Fibroblast of lung (primary cell): ENCODE results near the gene MCF2L. TPM values are rescaled to one million over a fixed set of nuclear protein-coding genes. Genes with fewer than 3 reads are reported as not detected.

Experiments used
- DNase-seq, 2 donors: peaks; one replicate each; pipeline versions ENCODE4 v3.0.0 to v3.0.0-alpha.2; 2010; ENCODE audit warnings: low read depth in 2 of 2
- H2AFZ ChIP-seq: 2 replicates; pipeline ENCODE4 v1.5.1; 2012; ENCODE audit warnings: low read length, control low read depth, inconsistent platforms
- H3K27ac ChIP-seq: 2 replicates; pipeline ENCODE4 v1.5.1; 2011; ENCODE audit warnings: low read length, control low read depth; ENCODE audit not compliant: insufficient read depth
- H3K27me3 ChIP-seq: 2 replicates; pipeline ENCODE4 v1.5.1; 2011; ENCODE audit warnings: mild to moderate bottlenecking, low read length; ENCODE audit not compliant: control insufficient read depth, insufficient read depth
- H3K36me3 ChIP-seq: 2 replicates; pipeline ENCODE4 v1.5.1; 2011; ENCODE audit warnings: low read length; ENCODE audit not compliant: control insufficient read depth, insufficient read depth
- H3K4me1 ChIP-seq: 2 replicates; pipeline ENCODE4 v1.5.1; 2011; ENCODE audit warnings: low read length; ENCODE audit not compliant: control insufficient read depth, insufficient read depth; ENCODE audit errors: extremely low read depth
- H3K4me2 ChIP-seq: 2 replicates; pipeline ENCODE4 v1.5.1; 2011; ENCODE audit warnings: low read length, control low read depth; ENCODE audit not compliant: insufficient read depth; ENCODE audit errors: extremely low read depth
- H3K4me3 ChIP-seq, 4 experiments: fragments of 200-600 bp in 1 of 4; sonication (generic) in 1 of 4; replicated peaks in 1 of 4; 2 replicates each; pipeline ENCODE4 v1.5.1; 2011 to 2016; ENCODE audit warnings: low read length in 4 of 4, low read depth in 3 of 4, mild to moderate bottlenecking in 3 of 4, control low read depth in 2 of 4, inconsistent platforms in 1 of 4, mixed read lengths in 1 of 4; ENCODE audit not compliant: insufficient read depth in 1 of 4; ENCODE audit errors: control extremely low read depth in 1 of 4
- H3K79me2 ChIP-seq: 2 replicates; pipeline ENCODE4 v1.5.1; 2012; ENCODE audit warnings: mild to moderate bottlenecking, low read length, inconsistent platforms; ENCODE audit not compliant: control insufficient read depth, insufficient read depth
- H3K9ac ChIP-seq: 2 replicates; pipeline ENCODE4 v1.5.1; 2011; ENCODE audit warnings: mild to moderate bottlenecking, low read length, control low read depth; ENCODE audit not compliant: insufficient read depth
- H3K9me3 ChIP-seq: 2 replicates; pipeline ENCODE4 v1.5.1; 2012; ENCODE audit warnings: low read depth, low read length; ENCODE audit not compliant: control insufficient read depth, insufficient read depth
- H4K20me1 ChIP-seq: 2 replicates; pipeline ENCODE4 v1.5.1; 2011; ENCODE audit warnings: low read length; ENCODE audit not compliant: control insufficient read depth, insufficient read depth; ENCODE audit errors: extremely low read depth
- CTCF ChIP-seq, 2 donors: IDR thresholded peaks in 1 of 2; conservative IDR thresholded peaks in 1 of 2; 1 replicate in 1 of 2; 2 replicates in 1 of 2; pipeline ENCODE4 v1.5.1; 2011 to 2012; ENCODE audit warnings: low read length in 2 of 2, control low read depth in 1 of 2, inconsistent platforms in 1 of 2, low read depth in 1 of 2, mild to moderate bottlenecking in 1 of 2
- EZH2 ChIP-seq: IDR thresholded peaks from 2 replicates; pipeline ENCODE4 v1.5.1; 2012; ENCODE audit warnings: low read length, control low read depth, mild to moderate bottlenecking; ENCODE audit errors: missing control alignments
- polyA plus RNA-seq, 2 donors: library from polyadenylated mRNA; depleted of rRNA in 1 of 2; stranded (reverse) in 1 of 2; unstranded in 1 of 2; fragments of >200 nt; gene quantifications; 2 replicates each; pipeline ENCODE4 v1.2.1, GENCODE V29; 2011 to 2012; ENCODE audit warnings: missing spikeins in 1 of 2
- total RNA-seq: library from RNA; depleted of rRNA; stranded (reverse); fragments of >200 nt; gene quantifications from 2 replicates; pipeline ENCODE4 v1.2.1, GENCODE V29; 2014

The MCF2L gene
- total and polyA plus RNA-seq, 2 donors (not counting 1 experiment from before 2014, with no cell fraction given): 0.18 to 3.3 TPM

DNA sequence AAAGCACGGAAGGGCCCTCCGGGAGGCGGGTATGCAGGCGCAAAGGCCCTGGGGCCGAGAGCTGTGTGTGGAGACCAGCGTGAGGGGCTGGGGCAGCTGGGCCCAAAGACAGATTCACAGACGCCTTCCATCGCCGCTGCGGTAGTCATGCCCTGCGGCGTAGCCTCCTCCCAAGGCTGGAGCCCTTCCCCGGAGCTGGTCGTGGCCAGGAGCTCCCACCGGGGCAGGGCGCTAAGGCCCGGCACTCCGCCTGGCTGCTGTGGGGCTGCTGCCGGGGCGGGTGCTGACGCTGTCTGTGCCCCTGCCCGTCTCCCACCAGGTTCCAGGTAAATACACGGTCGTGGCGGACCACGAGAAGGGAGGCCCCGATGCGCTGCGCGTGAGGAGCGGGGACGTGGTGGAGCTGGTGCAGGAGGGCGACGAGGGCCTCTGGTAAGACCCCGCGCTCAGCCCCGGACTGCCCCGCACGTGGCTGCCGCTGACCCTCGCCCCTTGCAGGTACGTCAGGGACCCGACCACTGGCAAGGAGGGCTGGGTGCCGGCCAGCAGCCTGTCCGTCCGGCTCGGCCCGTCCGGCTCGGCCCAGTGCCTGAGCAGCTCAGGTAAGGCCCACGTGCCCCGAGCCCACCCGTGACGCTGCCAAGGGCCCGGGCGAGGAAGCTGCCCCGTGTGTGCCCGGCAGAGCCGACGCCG is 127.2 kb downstream of the MCF2L start:
- no peak overlapping the region for H2AFZ ChIP-seq
- no peaks in the 10 kb centered on the region for H3K79me2 ChIP-seq
- no peak overlapping the region for H3K27ac ChIP-seq
- no peaks in the 10 kb centered on the region for H3K36me3 ChIP-seq
- no peaks in the 10 kb centered on the region for H4K20me1 ChIP-seq
- H3K4me2 ChIP-seq: no peak overlapping the region
- H3K27me3 ChIP-seq: peaks cover 6% of the 10 kb centered on the region
- H3K4me1 ChIP-seq: peaks cover 2% of the 10 kb centered on the region
- H3K9ac ChIP-seq: no peak overlapping the region
- TF ChIP-seq EZH2 (no peak), CTCF (conservative IDR thresholded peaks at IDR 0.05 in 1 of 2, IDR thresholded peaks at IDR 0.05 in 1 of 2; ENCODE audit: low read depth in 1 of 2, low read length in 2 of 2) (no peak)
- H3K9me3 ChIP-seq: no peaks in the 10 kb centered on the region
- H3K4me3 ChIP-seq: no peak overlapping the region
- DNase-seq: no peak

DNA sequence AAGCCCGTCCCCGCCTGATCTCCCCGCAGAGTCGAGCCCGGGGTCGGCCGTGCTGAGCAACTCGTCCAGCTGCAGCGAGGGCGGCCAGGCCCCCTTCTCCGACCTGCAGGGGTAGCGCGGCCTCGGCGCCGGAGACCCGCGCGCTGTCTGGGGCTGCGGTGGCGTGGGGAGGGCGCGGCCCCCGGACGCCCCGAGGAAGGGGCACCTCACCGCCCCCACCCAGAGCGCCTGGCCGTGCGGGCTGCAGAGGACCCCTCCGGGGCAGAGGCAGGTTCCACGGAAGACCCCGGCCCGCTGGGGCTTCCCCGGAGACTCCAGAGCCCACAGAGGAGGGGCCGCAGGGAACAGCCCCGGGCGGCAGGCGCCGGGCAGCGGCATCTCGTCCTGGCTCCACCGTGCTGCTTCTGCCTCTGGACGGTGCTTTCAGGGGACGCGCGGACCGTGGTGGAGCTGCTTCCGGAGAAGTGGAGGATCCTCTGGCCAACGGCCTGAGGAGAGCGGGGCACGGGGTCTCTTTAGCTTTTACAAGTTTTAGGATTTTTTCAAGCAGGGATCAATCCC is 127.8 kb downstream of the MCF2L start:
- Histone ChIP-seq H3K79me2 (no peaks in the 10 kb centered on the region), H2AFZ (no peak overlapping the region), H3K4me1 (peaks cover 2% of the 10 kb centered on the region), H3K9ac (no peak overlapping the region), H4K20me1 (no peaks in the 10 kb centered on the region), H3K4me2 (no peak overlapping the region), H3K36me3 (no peaks in the 10 kb centered on the region), H3K9me3 (no peaks in the 10 kb centered on the region), H3K4me3 (no peak overlapping the region), H3K27ac (no peak overlapping the region), H3K27me3 (peaks cover 6% of the 10 kb centered on the region)
- no peak for DNase-seq
- TF ChIP-seq EZH2 (no peak), CTCF (conservative IDR thresholded peaks at IDR 0.05 in 1 of 2, IDR thresholded peaks at IDR 0.05 in 1 of 2; ENCODE audit: low read depth in 1 of 2, low read length in 2 of 2) (no peak)

GRCh38 chr13:113097651-113098050 is 128.6 kb downstream of the MCF2L start:
- Histone ChIP-seq H3K4me1 (peaks cover 2% of the 10 kb centered on the region), H3K27ac (no peak overlapping the region), H3K79me2 (no peaks in the 10 kb centered on the region), H3K9me3 (no peaks in the 10 kb centered on the region), H3K4me3 (no peak overlapping the region), H3K9ac (no peak overlapping the region), H3K27me3 (peaks cover 9% of the 10 kb centered on the region), H2AFZ (peak overlapping the region; percentile 53), H3K36me3 (no peaks in the 10 kb centered on the region), H3K4me2 (peak overlapping the region; percentile 82), H4K20me1 (no peaks in the 10 kb centered on the region)
- no peak for DNase-seq
- TF ChIP-seq CTCF (conservative IDR thresholded peaks at IDR 0.05 in 1 of 2, IDR thresholded peaks at IDR 0.05 in 1 of 2; ENCODE audit: low read depth in 1 of 2, low read length in 2 of 2) (no peak), EZH2 (no peak)
